Measurements from ENCODE around the gene RASGRF2.

- TF ChIP-seq POLR2AphosphoS5 (IDR thresholded peaks at IDR 0.05; ENCODE audit: borderline replicate concordance, low read depth, low read length): no peak
- no peak for TF ChIP-seq EZH2 (IDR thresholded peaks at IDR 0.05)
These were observed 282.8 kb downstream of the RASGRF2 start for GRCh38 chr5:81242906-81243436.
